CD14-positive monocyte (primary cell): ENCODE data around the gene CCDC159. TPM values are rescaled to one million over a fixed set of nuclear protein-coding genes. Genes with fewer than 3 reads are reported as not detected.

Experiments used
- DNase-seq, 3 donors: peaks; one replicate each; pipeline ENCODE4 v3.0.0-alpha.2; 2011 to 2022
- H2AFZ ChIP-seq: 2 replicates; pipeline ENCODE4 v1.6.0; 2012; ENCODE audit warnings: mild to moderate bottlenecking, low read depth, low read length, inconsistent platforms; ENCODE audit not compliant: insufficient read depth, poor library complexity, severe bottlenecking
- H3K27ac ChIP-seq, 2 donors: 1 replicate in 1 of 2; 2 replicates in 1 of 2; pipeline ENCODE4 v1.5.1; 2012 to 2013; ENCODE audit warnings: low read length in 2 of 2, control low read depth in 1 of 2, inconsistent platforms in 1 of 2, low read depth in 1 of 2, mild to moderate bottlenecking in 1 of 2
- H3K27me3 ChIP-seq, 2 donors: one replicate each; pipeline versions ENCODE4 v1.6.0 to v1.6.1; 2011 to 2013; ENCODE audit warnings: low read length in 2 of 2; ENCODE audit not compliant: control insufficient read depth in 2 of 2, insufficient read depth in 2 of 2
- H3K36me3 ChIP-seq, 2 donors: replicated peaks in 1 of 2; 1 replicate in 1 of 2; 2 replicates in 1 of 2; pipeline versions ENCODE4 v1.5.1 to v1.6.1; 2012 to 2013; ENCODE audit warnings: low read length in 2 of 2, control low read depth in 1 of 2, inconsistent platforms in 1 of 2, mild to moderate bottlenecking in 1 of 2; ENCODE audit not compliant: insufficient read depth in 2 of 2, control insufficient read depth in 1 of 2
- H3K4me1 ChIP-seq, 2 donors: 1 replicate in 1 of 2; 2 replicates in 1 of 2; pipeline versions ENCODE4 v1.5.1 to v1.6.1; 2012 to 2013; ENCODE audit warnings: low read length in 2 of 2, control low read depth in 1 of 2, inconsistent platforms in 1 of 2, mild to moderate bottlenecking in 1 of 2, moderate library complexity in 1 of 2; ENCODE audit not compliant: insufficient read depth in 2 of 2, control insufficient read depth in 1 of 2
- H3K4me2 ChIP-seq: replicated peaks from 2 replicates; pipeline ENCODE3; 2012; ENCODE audit warnings: low read length, moderate library complexity, mild to moderate bottlenecking; ENCODE audit not compliant: poor library complexity, severe bottlenecking; ENCODE audit errors: extremely low read depth
- H3K4me3 ChIP-seq, 3 experiments: fragments of 200-600 bp in 1 of 3; sonication (generic) in 1 of 3; replicated peaks in 1 of 3; 1 replicate in 2 of 3; 2 replicates in 1 of 3; pipeline ENCODE4 v1.5.1; 2011 to 2013; ENCODE audit warnings: low read length in 3 of 3, mild to moderate bottlenecking in 3 of 3, control low read depth in 2 of 3, low read depth in 2 of 3, inconsistent platforms in 1 of 3, moderate library complexity in 1 of 3
- H3K79me2 ChIP-seq: 2 replicates; pipeline ENCODE4 v1.6.0; 2012; ENCODE audit warnings: mild to moderate bottlenecking, control low read depth, inconsistent platforms, low read length, moderate library complexity; ENCODE audit not compliant: insufficient read depth
- H3K9ac ChIP-seq: 2 replicates; pipeline ENCODE4 v1.6.0; 2017; ENCODE audit warnings: low read length, mild to moderate bottlenecking; ENCODE audit not compliant: insufficient read depth, poor library complexity, severe bottlenecking
- H3K9me3 ChIP-seq, 2 donors: replicated peaks in 1 of 2; 1 replicate in 1 of 2; 2 replicates in 1 of 2; pipeline versions ENCODE4 v1.5.1 to v1.6.1; 2012 to 2013; ENCODE audit warnings: low read length in 2 of 2, control low read depth in 1 of 2; ENCODE audit not compliant: control insufficient read depth in 1 of 2, insufficient read depth in 1 of 2
- H4K20me1 ChIP-seq: 2 replicates; pipeline ENCODE4 v1.6.0; 2012; ENCODE audit warnings: mild to moderate bottlenecking, low read length, control low read depth, moderate library complexity; ENCODE audit not compliant: insufficient read depth
- H3K27ac Mint-ChIP-seq, 7 donors: one replicate each; pipeline ENCODE4 v1.8.0; 2020; ENCODE audit warnings: mild to moderate bottlenecking in 7 of 7, mixed read lengths in 7 of 7, moderate library complexity in 6 of 7, inconsistent platforms in 2 of 7
- H3K27me3 Mint-ChIP-seq, 3 donors: one replicate each; pipeline ENCODE4 v1.8.0; 2021 to 2022; ENCODE audit warnings: low read depth in 3 of 3, mild to moderate bottlenecking in 3 of 3, mixed read lengths in 3 of 3, moderate library complexity in 3 of 3, inconsistent platforms in 1 of 3
- H3K36me3 Mint-ChIP-seq, 2 donors: one replicate each; pipeline ENCODE4 v1.8.0; 2020; ENCODE audit warnings: mixed read lengths in 2 of 2, inconsistent platforms in 1 of 2, mild to moderate bottlenecking in 1 of 2
- H3K4me1 Mint-ChIP-seq: one replicate; pipeline ENCODE4 v1.8.0; 2020; ENCODE audit warnings: mild to moderate bottlenecking, mixed read lengths
- H3K4me3 Mint-ChIP-seq, 2 donors: one replicate each; pipeline ENCODE4 v1.8.0; 2020; ENCODE audit warnings: mild to moderate bottlenecking in 2 of 2, mixed read lengths in 2 of 2, moderate library complexity in 1 of 2
- H3K9me3 Mint-ChIP-seq, 7 donors: one replicate each; pipeline ENCODE4 v1.8.0; 2020 to 2022; ENCODE audit warnings: mixed read lengths in 7 of 7, mild to moderate bottlenecking in 6 of 7, moderate library complexity in 6 of 7, inconsistent platforms in 2 of 7
- WGBS: methylation state at CpG from one replicate; pipeline ENCODE4 v1.1.5; 2013; ENCODE audit warnings: missing lambda C conversion rate; ENCODE audit not compliant: insufficient coverage; 5-methylcytosine and 5-hydroxymethylcytosine counted together
- intact Hi-C, 2 donors: fragments of 100-400 bp; cut with micrococcal nuclease; formaldehyde crosslinking; loops; one replicate each; pipeline versions ENCODE4 v1.15.0 to v1.15.1; 2023
- polyA plus RNA-seq, 3 donors: library from polyadenylated mRNA; depleted of rRNA in 1 of 3; unstranded in 2 of 3; stranded (reverse) in 1 of 3; fragments of 300-500 nt in 2 of 3; fragments of >200 nt in 1 of 3; fragmentation: Illumina TruSeq in 2 of 3; gene quantifications; 1 replicate in 2 of 3; 2 replicates in 1 of 3; pipeline ENCODE4 v1.2.3, GENCODE V29; 2012 to 2021
- TF ChIP-seq, protein P1 (sequence below): fragments of 200-600 bp; IDR thresholded peaks from one replicate; pipeline ENCODE4 v1.8.0; 2022; ENCODE audit warnings: antibody characterized with exemption, mild to moderate bottlenecking

Gene CCDC159
- polyA plus RNA-seq, 3 donors = 37.1 to 374 (median 38.3) TPM

DNA sequence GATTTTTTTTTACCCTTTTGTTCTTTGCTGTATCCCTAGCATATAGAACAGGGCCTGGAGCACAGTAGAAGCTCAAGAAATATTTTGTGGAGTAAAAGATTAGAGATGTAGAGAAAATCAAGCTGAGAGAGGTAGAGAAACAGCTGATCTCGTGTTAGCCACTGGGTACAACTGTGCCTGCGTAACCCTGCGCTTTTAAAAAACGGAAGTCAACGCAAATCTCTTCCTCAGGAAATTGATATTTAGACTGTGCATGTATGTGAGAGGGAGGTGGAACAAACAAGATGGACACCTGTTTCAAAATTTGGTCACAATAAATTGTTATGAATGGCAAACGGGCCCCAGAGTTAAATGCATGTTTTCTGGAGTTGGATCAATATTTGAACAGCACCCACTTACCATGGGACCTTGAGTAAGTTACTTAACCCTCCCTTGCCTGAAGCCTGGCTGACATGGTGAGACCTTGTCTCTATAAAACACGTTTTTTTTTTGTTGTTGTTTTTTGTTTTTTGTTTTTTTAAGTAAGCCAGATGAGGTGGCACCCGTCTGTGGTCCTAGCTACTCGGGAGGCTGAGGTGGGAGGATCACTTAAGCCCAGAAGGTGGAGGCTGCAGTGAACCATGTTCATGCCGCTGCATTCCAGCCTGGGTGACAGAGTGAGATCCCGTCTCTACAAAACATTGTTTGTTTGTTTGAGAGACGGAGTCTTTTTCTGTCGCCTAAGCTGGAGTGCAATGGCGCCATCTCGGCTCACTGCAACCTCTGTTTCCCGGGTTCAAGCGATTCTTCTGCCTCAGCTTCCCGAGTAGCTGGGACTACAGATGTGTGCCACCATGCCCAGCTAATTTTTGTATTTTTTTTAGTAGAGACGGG is 41.1 kb downstream of the CCDC159 start:
- no peak overlapping the region for H3K9ac ChIP-seq
- H3K27me3 ChIP-seq = peaks cover 0 to 19% of the 10 kb centered on the region in 2 donors
- TF ChIP-seq, protein P1, sequence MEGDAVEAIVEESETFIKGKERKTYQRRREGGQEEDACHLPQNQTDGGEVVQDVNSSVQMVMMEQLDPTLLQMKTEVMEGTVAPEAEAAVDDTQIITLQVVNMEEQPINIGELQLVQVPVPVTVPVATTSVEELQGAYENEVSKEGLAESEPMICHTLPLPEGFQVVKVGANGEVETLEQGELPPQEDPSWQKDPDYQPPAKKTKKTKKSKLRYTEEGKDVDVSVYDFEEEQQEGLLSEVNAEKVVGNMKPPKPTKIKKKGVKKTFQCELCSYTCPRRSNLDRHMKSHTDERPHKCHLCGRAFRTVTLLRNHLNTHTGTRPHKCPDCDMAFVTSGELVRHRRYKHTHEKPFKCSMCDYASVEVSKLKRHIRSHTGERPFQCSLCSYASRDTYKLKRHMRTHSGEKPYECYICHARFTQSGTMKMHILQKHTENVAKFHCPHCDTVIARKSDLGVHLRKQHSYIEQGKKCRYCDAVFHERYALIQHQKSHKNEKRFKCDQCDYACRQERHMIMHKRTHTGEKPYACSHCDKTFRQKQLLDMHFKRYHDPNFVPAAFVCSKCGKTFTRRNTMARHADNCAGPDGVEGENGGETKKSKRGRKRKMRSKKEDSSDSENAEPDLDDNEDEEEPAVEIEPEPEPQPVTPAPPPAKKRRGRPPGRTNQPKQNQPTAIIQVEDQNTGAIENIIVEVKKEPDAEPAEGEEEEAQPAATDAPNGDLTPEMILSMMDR = no peak
- Mint-ChIP-seq H3K27me3 (peaks cover 15 to 22% (median 21%) of the 10 kb centered on the region in 3 donors), H3K9me3 (peaks cover 6 to 15% (median 9%) of the 10 kb centered on the region in 7 donors), H3K36me3 (no peaks in the 10 kb centered on the region), H3K4me3 (peak overlapping the region in 1 of 2 donors; percentile 78), H3K4me1 (peaks cover 33% of the 10 kb centered on the region), H3K27ac (peak overlapping the region; percentile 71 to 89 (median 84))
- H4K20me1 ChIP-seq = no peaks in the 10 kb centered on the region
- peak overlapping the region in 1 of 3 experiments; percentile 21 for H3K4me3 ChIP-seq
- peak; percentile 70 to 77 (median 72) for DNase-seq
- H3K36me3 ChIP-seq = no peaks in the 10 kb centered on the region
- no peaks in the 10 kb centered on the region for H3K79me2 ChIP-seq
- intact Hi-C loops = no loop called here
- 57% methylated on average over 15 of the region's 19 CpGs for WGBS
- peak overlapping the region; percentile 38 for H3K4me2 ChIP-seq
- peaks cover 6 to 10% of the 10 kb centered on the region in 2 donors for H3K9me3 ChIP-seq
- H2AFZ ChIP-seq = peak overlapping the region; percentile 52
- H3K27ac ChIP-seq = peak overlapping the region; percentile 46 to 50
- peaks cover 35 to 39% of the 10 kb centered on the region in 2 donors for H3K4me1 ChIP-seq

DNA sequence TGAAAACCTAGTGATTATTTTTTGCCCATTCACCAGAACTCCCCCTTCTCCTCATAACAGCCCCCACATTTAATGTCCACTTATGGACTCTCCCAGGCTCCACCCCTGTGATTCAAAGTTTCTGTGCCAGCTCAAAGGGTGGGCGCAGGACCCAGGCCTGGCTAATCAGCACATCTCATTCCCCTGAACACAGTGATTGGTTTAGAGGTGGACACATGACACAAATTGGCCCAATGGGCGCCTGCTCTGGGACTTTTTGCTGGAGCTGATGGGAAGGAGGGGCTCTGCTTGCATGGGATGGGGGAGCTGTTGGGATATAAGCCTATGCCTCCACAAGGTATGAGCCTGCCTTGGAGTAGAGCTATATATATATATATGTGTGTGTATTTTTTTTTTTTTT is 44.0 kb downstream of the CCDC159 start:
- Mint-ChIP-seq H3K4me3 (peak overlapping the region in 1 of 2 donors; percentile 20), H3K4me1 (peaks cover 18% of the 10 kb centered on the region), H3K27me3 (peaks cover 6 to 11% (median 11%) of the 10 kb centered on the region in 3 donors), H3K9me3 (peaks cover 6 to 11% (median 9%) of the 10 kb centered on the region in 7 donors), H3K36me3 (no peaks in the 10 kb centered on the region), H3K27ac (no peak overlapping the region)
- Histone ChIP-seq H2AFZ (no peak overlapping the region), H3K9ac (no peak overlapping the region), H3K4me1 (peaks cover 14 to 15% of the 10 kb centered on the region in 2 donors), H3K4me3 (no peak overlapping the region), H3K4me2 (no peak overlapping the region), H3K9me3 (peaks cover 6 to 10% of the 10 kb centered on the region in 2 donors), H3K27me3 (no peaks in the 10 kb centered on the region), H3K79me2 (no peaks in the 10 kb centered on the region), H3K36me3 (no peaks in the 10 kb centered on the region), H4K20me1 (no peaks in the 10 kb centered on the region), H3K27ac (no peak overlapping the region)
- WGBS = no CpG with 5 or more reads among the region's 2 CpGs
- DNase-seq = no peak
- intact Hi-C loops = no loop called here
- TF ChIP-seq, protein P1 = no peak
